Lower leg skin (tissue), 4 donors: ENCODE measurements around the gene ETS1. TPM values are rescaled to one million over a fixed set of nuclear protein-coding genes. Genes with fewer than 3 reads are reported as not detected.

Source experiments
- DNase-seq, 2 donors: peaks; one replicate each; pipeline ENCODE4 v3.0.0-alpha.2; 2019; ENCODE audit warnings: low spot score in 2 of 2
- H3K4me3 ChIP-seq: fragments of 200-600 bp; sonication (generic); 2 replicates; pipeline ENCODE4 v1.5.1; 2017; ENCODE audit warnings: mild to moderate bottlenecking, low read depth; ENCODE audit not compliant: poor library complexity, severe bottlenecking
- CTCF ChIP-seq, 3 donors: fragments of 450-650 bp; IDR thresholded peaks; one replicate each; pipeline ENCODE4 v1.5.1; 2016; ENCODE audit warnings: antibody characterized with exemption in 3 of 3, mild to moderate bottlenecking in 3 of 3, moderate library complexity in 2 of 3
- POLR2A ChIP-seq, 2 donors: fragments of 450-650 bp; IDR thresholded peaks; one replicate each; pipeline ENCODE4 v1.6.1; 2016 to 2017; ENCODE audit warnings: antibody characterized with exemption in 2 of 2, mild to moderate bottlenecking in 1 of 2, moderate library complexity in 1 of 2
- WGBS, 2 donors: methylation state at CpG; one replicate each; pipeline ENCODE4 v1.1.5; 2018; 5-methylcytosine and 5-hydroxymethylcytosine counted together
- intact Hi-C: fragments of 100-400 bp; cut with DNase I; formaldehyde crosslinking; loops from one replicate; pipeline ENCODE4 v1.15.0; 2023; ENCODE audit warnings: low total_unique reads
- total RNA-seq, 4 donors: library from RNA; depleted of rRNA; stranded (reverse); fragments of >200 nt; gene quantifications; one replicate each; pipeline ENCODE4 v1.1.0, GENCODE V29; 2016

ETS1 gene
- total RNA-seq, 4 donors from 2014 or later, result 20.6 to 38.7 (median 21.8) TPM

- 78 to 83% methylated on average over 2 of the region's 2 CpGs for WGBS, 2 donors
- no peak for DNase-seq
- H3K4me3 ChIP-seq, result no peak overlapping the region
- TF ChIP-seq POLR2A (IDR thresholded peaks at IDR 0.05) (no peak), CTCF (IDR thresholded peaks at IDR 0.05) (no peak)
- intact Hi-C loops, result no loop called here
Measured at GRCh38 chr11:128596250-128596649, 8.9 kb upstream of the ETS1 start.

GRCh38 chr11:128595775-128596174, 8.4 kb upstream of the ETS1 start:
- no peak overlapping the region for H3K4me3 ChIP-seq
- DNase-seq, result no peak
- TF ChIP-seq CTCF (IDR thresholded peaks at IDR 0.05) (no peak), POLR2A (IDR thresholded peaks at IDR 0.05) (no peak)
- intact Hi-C loops, result no loop called here
- WGBS, 2 donors, result 76 to 82% methylated on average over 3 of the region's 3 CpGs

- H3K4me3 ChIP-seq, result no peak overlapping the region
- intact Hi-C loops, result no loop called here
- WGBS, 2 donors, result 21 to 25% methylated on average over 3 of the region's 3 CpGs
- no peak for DNase-seq
- TF ChIP-seq POLR2A (IDR thresholded peaks at IDR 0.05) (no peak), CTCF (IDR thresholded peaks at IDR 0.05) (no peak)
Measured at GRCh38 chr11:128595221-128595620, 7.9 kb upstream of the ETS1 start.

- WGBS, 2 donors, result 42 to 64% methylated on average over 1 of the region's 1 CpG
- intact Hi-C loops, result no loop called here
- no peak overlapping the region for H3K4me3 ChIP-seq
- TF ChIP-seq POLR2A (IDR thresholded peaks at IDR 0.05) (no peak), CTCF (IDR thresholded peaks at IDR 0.05) (no peak)
- no peak for DNase-seq
Measured at GRCh38 chr11:128594226-128594625, 6.9 kb upstream of the ETS1 start.

DNA sequence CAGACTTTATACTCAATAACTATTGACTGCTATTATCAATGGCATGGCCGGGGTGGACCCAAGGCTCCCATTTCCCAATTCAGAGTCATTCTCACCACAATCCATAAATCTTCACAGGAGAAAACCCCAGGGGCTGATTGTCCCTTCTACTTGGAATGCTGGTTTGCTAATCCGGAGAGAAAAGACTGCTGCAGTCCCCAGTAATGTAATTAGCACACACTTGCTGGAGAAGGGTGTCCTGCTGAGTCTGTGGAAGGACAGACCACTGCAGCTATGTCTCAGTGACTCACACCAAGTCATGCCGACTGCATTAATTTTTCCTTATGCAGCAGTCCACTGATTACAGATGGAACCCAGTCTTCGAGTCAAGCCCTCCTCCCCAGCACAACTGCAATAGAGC, 5.9 kb upstream of the ETS1 start:
- TF ChIP-seq CTCF (IDR thresholded peaks at IDR 0.05), result no peak
- no peak for TF ChIP-seq POLR2A (IDR thresholded peaks at IDR 0.05)

GRCh38 chr11:128592454-128592853, 5.1 kb upstream of the ETS1 start:
- TF ChIP-seq CTCF (IDR thresholded peaks at IDR 0.05), result no peak
- no peak for TF ChIP-seq POLR2A (IDR thresholded peaks at IDR 0.05)
- H3K4me3 ChIP-seq, result no peak overlapping the region
- DNase-seq, result no peak
- WGBS, 2 donors, result 84 to 93% methylated on average over 7 of the region's 7 CpGs
- intact Hi-C loops, result no loop called here

More for the DNA sequence above, 5.9 kb upstream of the ETS1 start:
- 67 to 71% methylated on average over 4 of the region's 4 CpGs for WGBS, 2 donors
- intact Hi-C loops, result no loop called here
- H3K4me3 ChIP-seq, result no peak overlapping the region
- DNase-seq, result no peak
